NT2/D1 (cell line): Measurements from ENCODE around the gene CYP4B1.

ENCODE experiments used
- DNase-seq: peaks from one replicate; pipeline ENCODE4 v3.0.0-alpha.2; 2011; ENCODE audit warnings: low read depth, low spot score
- H3K27me3 ChIP-seq: 2 replicates; pipeline ENCODE4 v1.6.0; 2011; ENCODE audit warnings: mild to moderate bottlenecking; ENCODE audit not compliant: insufficient read length, insufficient read depth
- H3K36me3 ChIP-seq: 2 replicates; pipeline ENCODE4 v1.6.1; 2011; ENCODE audit warnings: mild to moderate bottlenecking, low read length, mixed read lengths; ENCODE audit not compliant: insufficient read depth, insufficient read length
- H3K4me1 ChIP-seq: 2 replicates; pipeline ENCODE4 v1.5.1; 2011; ENCODE audit not compliant: insufficient read depth, insufficient read length
- H3K4me3 ChIP-seq: 2 replicates; pipeline ENCODE4 v1.5.1; 2011; ENCODE audit warnings: low read depth; ENCODE audit not compliant: insufficient read length
- H3K9ac ChIP-seq: 2 replicates; pipeline ENCODE4 v1.6.0; 2011; ENCODE audit warnings: low read depth; ENCODE audit not compliant: insufficient read length
- H3K9me3 ChIP-seq: 2 replicates; pipeline ENCODE4 v1.5.1; 2011; ENCODE audit warnings: mild to moderate bottlenecking, low read length; ENCODE audit not compliant: insufficient read depth
- SUZ12 ChIP-seq: IDR thresholded peaks from 2 replicates; pipeline ENCODE4 v1.6.1; 2011; ENCODE audit not compliant: insufficient read length, insufficient read depth; ENCODE audit errors: extremely low read depth
- YY1 ChIP-seq: IDR thresholded peaks from 2 replicates; pipeline ENCODE4 v1.6.1; 2011; ENCODE audit not compliant: insufficient read length, insufficient read depth
- ZNF274 ChIP-seq: IDR thresholded peaks from 2 replicates; pipeline ENCODE4 v1.6.1; 2011; ENCODE audit warnings: mild to moderate bottlenecking, low read depth, low read length

Gene CYP4B1

DNA sequence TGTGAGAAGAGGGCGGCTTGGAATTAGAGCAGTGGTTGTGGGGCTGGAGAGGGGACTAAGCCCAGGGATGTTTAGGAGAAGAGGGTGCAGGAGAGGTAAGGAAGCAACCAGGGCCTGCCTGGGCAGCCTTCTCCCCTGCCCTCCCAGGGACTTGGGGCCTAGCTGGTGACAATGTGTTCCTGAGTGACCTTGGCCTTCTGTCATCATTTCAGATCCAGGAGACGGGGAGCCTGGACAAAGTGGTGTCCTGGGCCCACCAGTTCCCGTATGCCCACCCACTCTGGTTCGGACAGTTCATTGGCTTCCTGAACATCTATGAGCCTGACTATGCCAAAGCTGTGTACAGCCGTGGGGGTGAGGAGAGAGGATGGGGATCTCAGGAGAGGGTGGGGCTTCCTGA, 11.8 kb downstream of the CYP4B1 start:
- no peak overlapping the region for H3K4me3 ChIP-seq
- H3K9ac ChIP-seq: no peak overlapping the region
- peaks cover 4% of the 10 kb centered on the region for H3K4me1 ChIP-seq
- no peak for DNase-seq
- TF ChIP-seq SUZ12 (no peak), ZNF274 (no peak), YY1 (no peak)
- no peaks in the 10 kb centered on the region for H3K36me3 ChIP-seq
- H3K9me3 ChIP-seq: peaks cover 6% of the 10 kb centered on the region; the same call in 1 of the 2 replicates
- no peaks in the 10 kb centered on the region for H3K27me3 ChIP-seq

GRCh38 chr1:46811053-46811452, 12.2 kb downstream of the CYP4B1 start:
- peaks cover 4% of the 10 kb centered on the region for H3K4me1 ChIP-seq
- peaks cover 6% of the 10 kb centered on the region; the same call in 1 of the 2 replicates for H3K9me3 ChIP-seq
- TF ChIP-seq SUZ12: no peak
- no peak for TF ChIP-seq ZNF274
- no peak for TF ChIP-seq YY1
- no peak for DNase-seq
- no peaks in the 10 kb centered on the region for H3K27me3 ChIP-seq
- H3K9ac ChIP-seq: no peak overlapping the region
- H3K36me3 ChIP-seq: no peaks in the 10 kb centered on the region
- no peak overlapping the region for H3K4me3 ChIP-seq

DNA sequence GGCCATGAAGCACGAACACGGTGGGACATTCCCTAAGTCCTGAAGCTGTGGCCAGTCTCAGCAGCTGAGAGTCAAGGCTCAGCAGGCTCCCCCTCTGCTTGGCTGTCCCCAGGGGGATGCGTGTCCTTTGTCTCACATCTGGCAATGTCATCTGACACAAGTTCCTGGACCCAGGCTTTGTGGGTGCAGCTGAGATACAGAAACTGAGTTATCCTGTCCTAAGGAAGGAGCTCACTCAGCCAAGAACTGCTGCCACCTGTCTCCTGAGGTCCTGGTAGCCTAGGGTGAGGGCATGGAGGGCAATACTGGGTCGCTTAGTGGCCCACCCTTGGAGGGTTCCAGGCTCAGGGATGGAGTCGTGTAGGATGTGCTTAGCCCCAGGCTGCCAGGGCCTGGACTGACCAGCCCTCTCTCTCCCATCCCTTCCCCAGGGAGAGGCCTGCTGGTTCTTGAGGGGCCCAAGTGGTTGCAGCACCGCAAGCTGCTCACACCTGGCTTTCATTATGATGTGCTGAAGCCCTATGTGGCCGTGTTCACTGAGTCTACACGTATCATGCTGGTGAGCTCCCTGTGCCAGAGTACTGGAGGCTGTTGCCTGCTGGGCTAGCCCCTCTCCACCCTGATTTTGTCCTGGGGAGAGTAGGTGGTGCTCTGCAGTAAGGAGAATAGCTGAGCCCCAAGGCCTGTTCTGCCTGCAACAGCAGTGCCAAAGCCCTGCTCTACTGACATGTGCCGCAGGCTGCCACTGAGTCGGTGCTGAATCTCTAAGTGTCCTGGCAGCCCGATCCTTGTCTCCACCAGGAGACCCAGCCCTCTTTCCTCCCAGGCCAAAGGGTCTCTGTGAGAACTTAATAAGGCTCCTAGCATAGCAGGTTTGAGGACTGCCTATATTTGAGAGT, 13.5 kb downstream of the CYP4B1 start:
- TF ChIP-seq SUZ12: no peak
- no peak for TF ChIP-seq YY1
- TF ChIP-seq ZNF274: no peak
- no peaks in the 10 kb centered on the region for H3K27me3 ChIP-seq
- peaks cover 6% of the 10 kb centered on the region; the same call in 1 of the 2 replicates for H3K9me3 ChIP-seq
- no peaks in the 10 kb centered on the region for H3K36me3 ChIP-seq
- H3K9ac ChIP-seq: no peak overlapping the region
- no peak for DNase-seq
- H3K4me3 ChIP-seq: no peak overlapping the region
- H3K4me1 ChIP-seq: no peaks in the 10 kb centered on the region

GRCh38 chr1:46812996-46813857, 14.4 kb downstream of the CYP4B1 start:
- Histone ChIP-seq H3K27me3 (no peaks in the 10 kb centered on the region), H3K9me3 (peaks cover 6% of the 10 kb centered on the region; the same call in 1 of the 2 replicates), H3K4me3 (no peak overlapping the region), H3K4me1 (no peaks in the 10 kb centered on the region), H3K36me3 (no peaks in the 10 kb centered on the region), H3K9ac (no peak overlapping the region)
- DNase-seq: no peak
- TF ChIP-seq ZNF274 (no peak), YY1 (no peak), SUZ12 (no peak)

DNA sequence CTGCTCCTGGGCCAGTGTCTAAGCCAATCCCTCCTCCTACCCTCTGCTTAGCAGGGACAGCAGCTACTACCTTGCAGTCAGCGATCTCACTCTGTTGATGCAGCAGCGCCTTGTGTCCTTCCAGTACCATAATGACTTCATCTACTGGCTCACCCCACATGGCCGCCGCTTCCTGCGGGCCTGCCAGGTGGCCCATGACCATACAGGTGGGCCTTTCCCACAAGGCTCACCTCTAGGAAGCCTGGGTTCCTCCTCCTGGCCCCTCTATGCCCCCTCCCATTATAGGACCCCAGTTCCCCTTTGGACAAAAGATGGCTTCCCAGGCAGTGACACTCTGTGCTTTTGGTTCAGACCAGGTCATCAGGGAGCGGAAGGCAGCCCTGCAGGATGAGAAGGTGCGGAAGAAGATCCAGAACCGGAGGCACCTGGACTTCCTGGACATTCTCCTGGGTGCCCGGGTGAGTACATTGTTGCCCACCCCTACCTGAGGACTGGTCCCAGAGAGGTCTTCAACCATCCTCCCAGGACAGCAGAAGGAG, 15.1 kb downstream of the CYP4B1 start:
- H3K4me1 ChIP-seq: no peaks in the 10 kb centered on the region
- peaks cover 6% of the 10 kb centered on the region; the same call in 1 of the 2 replicates for H3K9me3 ChIP-seq
- no peaks in the 10 kb centered on the region for H3K36me3 ChIP-seq
- no peaks in the 10 kb centered on the region for H3K27me3 ChIP-seq
- H3K4me3 ChIP-seq: no peak overlapping the region
- TF ChIP-seq SUZ12 (no peak), ZNF274 (no peak), YY1 (no peak)
- DNase-seq: no peak
- no peak overlapping the region for H3K9ac ChIP-seq

GRCh38 chr1:46815133-46815532, 16.3 kb downstream of the CYP4B1 start:
- H3K4me3 ChIP-seq: no peak overlapping the region
- TF ChIP-seq ZNF274 (no peak), SUZ12 (no peak), YY1 (no peak)
- H3K27me3 ChIP-seq: no peaks in the 10 kb centered on the region
- no peaks in the 10 kb centered on the region for H3K4me1 ChIP-seq
- H3K9ac ChIP-seq: no peak overlapping the region
- H3K36me3 ChIP-seq: no peaks in the 10 kb centered on the region
- no peaks in the 10 kb centered on the region; the same call in 1 of the 2 replicates for H3K9me3 ChIP-seq
- no peak for DNase-seq
